Measurements from ENCODE around the gene AIRE.
"Not testable (repeated sequence)": the region's sequence is repeated elsewhere in the genome, so short reads cannot be mapped to it uniquely, and the experiment has no call there.

AIRE gene

GRCh38 chr21:44338971-44339910 lies 53.6 kb downstream of the AIRE start, which contains the start of gene CFAP410:
Gene CFAP410, minus strand, starts transcription at chr21:44339390. Its CDS starts 196 bp downstream, at chr21:44339194.
- peak; percentile 97 for DNase-seq (ENCODE audit: low spot score)

- DNase-seq (ENCODE audit: low spot score), result not testable (repeated sequence)
Measured at GRCh38 chr21:44341726-44342458, 56.2 kb downstream of the AIRE start.

- DNase-seq (ENCODE audit: low spot score), result not testable (repeated sequence)
Measured at GRCh38 chr21:44342981-44343380, 57.3 kb downstream of the AIRE start.

GRCh38 chr21:44344541-44345183 lies 59.0 kb downstream of the AIRE start:
- DNase-seq (ENCODE audit: low spot score), result no peak

GRCh38 chr21:44345495-44345894 lies 59.8 kb downstream of the AIRE start:
- DNase-seq (ENCODE audit: low spot score), result no peak

- no peak for DNase-seq (ENCODE audit: low spot score)
Measured at GRCh38 chr21:44347911-44348451, 62.3 kb downstream of the AIRE start.

Measured in NAMALWA (cell line).